Measurements from ENCODE around the gene FAM13A. TPM values are rescaled to one million over a fixed set of nuclear protein-coding genes. Genes with fewer than 3 reads are reported as not detected.

FAM13A gene
- total and polyA plus RNA-seq, 2 of the 4 experiments (the other 2 are of a cell fraction): 13.1 to 22.0 TPM

DNA sequence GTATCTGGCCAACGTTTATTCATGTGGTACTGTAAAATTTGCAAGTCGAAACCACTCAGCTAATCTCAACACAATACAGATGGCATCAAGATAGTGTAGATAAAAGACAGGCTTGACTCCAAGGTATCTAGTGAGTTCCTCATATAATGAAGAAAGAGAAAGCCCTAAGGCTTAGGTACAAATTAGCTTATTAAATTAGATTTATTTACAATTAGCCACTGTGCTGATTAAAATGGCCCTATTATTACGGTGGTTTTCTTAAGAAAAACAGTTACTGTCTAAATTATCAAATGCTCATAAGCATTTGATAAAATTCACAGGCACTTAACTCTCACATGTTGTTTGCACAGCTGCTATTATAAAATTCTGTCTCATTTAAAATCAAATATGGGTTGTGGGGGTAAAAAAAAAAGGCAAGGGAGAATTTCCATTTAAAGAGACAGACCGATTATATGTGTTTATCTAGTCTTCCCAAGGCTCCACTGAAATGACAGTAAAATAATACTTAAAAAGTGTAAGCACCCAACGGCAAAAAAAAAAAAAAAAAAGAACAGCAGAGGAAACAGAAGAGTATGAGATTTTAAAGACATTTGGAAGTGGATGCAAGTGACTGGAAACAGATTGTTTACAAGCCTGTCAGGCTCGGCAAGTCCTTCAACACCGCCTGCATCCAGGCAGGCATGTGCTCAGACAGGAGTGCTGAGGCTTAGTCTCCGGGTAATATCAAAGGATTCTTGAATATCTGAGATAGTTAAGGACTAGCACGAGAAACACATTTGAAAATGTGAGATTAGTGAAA lies 55.1 kb downstream of the FAM13A start:
- ATAC-seq (ENCODE audit: low read depth) (no peak), DNase-seq (no peak)
- TF ChIP-seq MXI1 (IDR thresholded peaks at IDR 0.05; ENCODE audit: borderline replicate concordance, low read depth, low read length) (no peak), ELK1 (IDR thresholded peaks at IDR 0.05; ENCODE audit: borderline replicate concordance, low read depth, low read length) (no peak), RAD21 (IDR thresholded peaks at IDR 0.05; ENCODE audit: low read length) (no peak)
- no CpG with 5 or more reads among the region's 9 CpGs for WGBS, 2 experiments (ENCODE audit: extremely low coverage in 2 of 2, insufficient read length in 1 of 2)
- Histone ChIP-seq H2BK120ac (ENCODE audit: low read depth, low read length) (no peak overlapping the region), H3K14ac (replicated peaks; ENCODE audit: low read depth, low read length) (no peak overlapping the region), H2AFZ (replicated peaks; ENCODE audit: low read length, poor library complexity) (no peak overlapping the region), H2AK9ac (replicated peaks; ENCODE audit: low read depth, low read length, poor library complexity) (no peak overlapping the region), H3K27ac (ENCODE audit: insufficient read depth, low read length) (no peak overlapping the region), H3K79me1 (ENCODE audit: low read depth in 1 of 2, low read length in 2 of 2) (no peaks in the 10 kb centered on the region), H3K36me3 (ENCODE audit: control insufficient read depth, insufficient read depth, low read length) (0 out of 2 replicates have a peak, but pooled peaks cover 4% of the 10 kb centered on the region), H3K56ac (ENCODE audit: extremely low read depth, insufficient read depth, low read length) (no peak overlapping the region), H3K4me2 (ENCODE audit: low read depth, low read length) (no peak overlapping the region), H3K23ac (ENCODE audit: low read depth, low read length) (no peak overlapping the region), H3K4ac (ENCODE audit: low read depth, low read length) (no peak overlapping the region), H4K8ac (ENCODE audit: low read depth in 2 of 2, low read length in 2 of 2) (no peak overlapping the region; a peak in 1 of 4 replicates), H3K9me3 (ENCODE audit: control insufficient read depth, insufficient read depth, low read length) (no peaks in the 10 kb centered on the region), H4K91ac (ENCODE audit: insufficient read depth, low read depth, low read length) (no peak overlapping the region), H3K4me1 (ENCODE audit: control insufficient read depth, insufficient read depth, low read length) (no peaks in the 10 kb centered on the region), H3K27me3 (ENCODE audit: control insufficient read depth, insufficient read depth, low read length) (no peaks in the 10 kb centered on the region), H2BK5ac (ENCODE audit: low read depth, low read length, poor library complexity, severe bottlenecking) (no peak overlapping the region), H3K18ac (ENCODE audit: low read depth, low read length) (no peak overlapping the region), H3K9ac (ENCODE audit: low read depth, low read length) (no peak overlapping the region), H4K20me1 (ENCODE audit: insufficient read depth, low read length) (no peaks in the 10 kb centered on the region), H4K5ac (ENCODE audit: low read depth, low read length) (no peak overlapping the region), H2BK20ac (ENCODE audit: low read depth, low read length) (no peak overlapping the region), H2AK5ac (ENCODE audit: low read depth, low read length) (no peak overlapping the region), H3K9me1 (ENCODE audit: insufficient read depth, low read length) (no peaks in the 10 kb centered on the region), H2BK15ac (ENCODE audit: low read depth, low read length) (no peak overlapping the region), H3K4me3 (ENCODE audit: insufficient read depth, low read depth, low read length) (no peak overlapping the region)
- POLR2A ChIA-PET (ENCODE audit: unreplicated experiment): no interaction called here
- dilution Hi-C loops (cut with HindIII; ENCODE audit: low sequenced_read_pairs, unreplicated experiment): no loop called here
- intact Hi-C loops (cut with micrococcal nuclease): no loop called here
- no TSS peak for BruUV-seq (replicated peaks)
- CTCF ChIA-PET: interaction anchor here (0.6 kb wide), 1 partner anchor 713 kb away, joined by 4 read pairs; no protein-coding TSS in a partner anchor
- in situ Hi-C loops (cut with MboI; ENCODE audit: low sequenced_read_pairs): no loop called here

Data from IMR-90 (cell line).